HepG2 (cell line): ENCODE measurements around the gene TSNAXIP1. TPM values are rescaled to one million over a fixed set of nuclear protein-coding genes. Genes with fewer than 3 reads are reported as not detected.
A peak's percentile ranks its signal among the peaks of the same experiment; 100 is the strongest.

ENCODE experiments used
- ATRX ChIP-seq: sonication (generic); formaldehyde crosslinking; IDR thresholded peaks from 2 replicates; pipeline ENCODE4 v1.4.0; 2020; ENCODE audit warnings: missing genetic modification reagents, borderline replicate concordance
- CCAR2 ChIP-seq: fragments of 200-400 bp; formaldehyde crosslinking; optimal IDR thresholded peaks from 2 replicates; pipeline ENCODE3; 2018; ENCODE audit warnings: low read depth, mild to moderate bottlenecking, low read length, moderate library complexity
- CENPT ChIP-seq: sonication (generic); formaldehyde crosslinking; IDR thresholded peaks from 2 replicates; pipeline ENCODE4 v1.8.0; 2022; ENCODE audit warnings: low read depth, mild to moderate bottlenecking, moderate library complexity, missing genetic modification reagents
- GMEB2 ChIP-seq: IDR thresholded peaks from 2 replicates; pipeline ENCODE4 v1.6.1; 2016; ENCODE audit warnings: missing biosample characterization, missing genetic modification reagents, low read depth
- HOXA3 ChIP-seq: sonication (generic); formaldehyde crosslinking; IDR thresholded peaks from 2 replicates; pipeline ENCODE4 v1.5.0; 2020; ENCODE audit warnings: missing genetic modification reagents
- IRF2 ChIP-seq: IDR thresholded peaks from 2 replicates; pipeline ENCODE4 v1.6.1; 2018; ENCODE audit warnings: missing genetic modification reagents, missing compliant biosample characterization
- MED1 ChIP-seq: sonication (generic); formaldehyde crosslinking; IDR thresholded peaks from 2 replicates; pipeline ENCODE4 v1.4.0; 2020; ENCODE audit warnings: missing genetic modification reagents
- NCOA2 ChIP-seq: sonication (generic); formaldehyde crosslinking; IDR thresholded peaks from 2 replicates; pipeline ENCODE4 v1.8.0; 2022; ENCODE audit warnings: inconsistent platforms
- NFKB2 ChIP-seq: sonication (generic); formaldehyde crosslinking; IDR thresholded peaks from 2 replicates; pipeline ENCODE4 v1.4.0; 2020; ENCODE audit warnings: missing genetic modification reagents, borderline replicate concordance
- NFYC ChIP-seq: IDR thresholded peaks from 2 replicates; pipeline ENCODE4 v1.6.1; 2016; ENCODE audit warnings: missing genetic modification reagents, missing compliant biosample characterization
- NR2F2 ChIP-seq: IDR thresholded peaks from 2 replicates; pipeline ENCODE4 v1.6.1; 2012; ENCODE audit warnings: low read depth, inconsistent platforms, borderline replicate concordance
- PCBP1 ChIP-seq: fragments of 200-400 bp; formaldehyde crosslinking; IDR thresholded peaks from 2 replicates; pipeline ENCODE4 v1.6.1; 2017; ENCODE audit warnings: mild to moderate bottlenecking, low read depth, low read length, borderline replicate concordance
- RXRA ChIP-seq: sonication (generic); formaldehyde crosslinking; IDR thresholded peaks from 2 replicates; pipeline ENCODE4 v1.5.1; 2020; ENCODE audit warnings: missing genetic modification reagents
- SAP130 ChIP-seq: IDR thresholded peaks from 2 replicates; pipeline ENCODE4 v1.6.1; 2016; ENCODE audit warnings: low read depth
- TP53 ChIP-seq: sonication (generic); formaldehyde crosslinking; conservative IDR thresholded peaks from 2 replicates; pipeline ENCODE4 v1.4.0; 2020; ENCODE audit warnings: missing genetic modification reagents
- ZFP91 ChIP-seq: sonication (generic); formaldehyde crosslinking; IDR thresholded peaks from 2 replicates; pipeline ENCODE4 v1.9.0; 2022; ENCODE audit warnings: missing genetic modification reagents, mild to moderate bottlenecking, borderline replicate concordance
- ZNF292 ChIP-seq: sonication (generic); formaldehyde crosslinking; IDR thresholded peaks from 2 replicates; pipeline ENCODE4 v1.8.1; 2022; ENCODE audit warnings: mild to moderate bottlenecking, low read depth, missing genetic modification reagents, borderline replicate concordance
- ZNF607 ChIP-seq: sonication (generic); formaldehyde crosslinking; IDR thresholded peaks from 2 replicates; pipeline ENCODE4 v1.5.1; 2020; ENCODE audit warnings: missing genetic modification reagents, mild to moderate bottlenecking, borderline replicate concordance
- polyA plus RNA-seq, 8 experiments: library from polyadenylated mRNA; depleted of rRNA in 3 of 8; stranded (reverse) in 7 of 8; unstranded in 1 of 8; fragments of >200 nt; fragmentation: Illumina TruSeq in 4 of 8; extraction: Trizol in 4 of 8; gene quantifications; 2 replicates each; pipeline versions ENCODE4 v1.2.1 to v1.2.3, GENCODE V29; 2011 to 2016; ENCODE audit warnings: low read depth in 4 of 8, missing spikeins in 1 of 8, mixed read lengths in 1 of 8; ENCODE audit not compliant: insufficient read depth in 1 of 8
- total RNA-seq, 5 experiments: library from RNA; depleted of rRNA; stranded (reverse); fragments of >200 nt; fragmentation: Illumina TruSeq; extraction: Trizol; gene quantifications; 2 replicates each; pipeline ENCODE4 v1.2.3, GENCODE V29; 2016; ENCODE audit warnings: low read depth in 1 of 5
- TF ChIP-seq, protein P1 (sequence below): sonication (generic); formaldehyde crosslinking; IDR thresholded peaks from 2 replicates; pipeline ENCODE4 v1.4.0; 2020; ENCODE audit warnings: missing genetic modification reagents, borderline replicate concordance
- TF ChIP-seq, protein P2 (sequence below): conservative IDR thresholded peaks from 2 replicates; pipeline ENCODE4 v1.6.1; 2018; ENCODE audit warnings: missing genetic modification reagents
- TF ChIP-seq, protein P3 (sequence below): sonication (generic); formaldehyde crosslinking; IDR thresholded peaks from 2 replicates; pipeline ENCODE4 v1.8.0; 2023; ENCODE audit warnings: mild to moderate bottlenecking, missing genetic modification reagents

The TSNAXIP1 gene
- total and polyA plus RNA-seq, 2 of the 13 experiments (the other 11 are each of a cell fraction or from before 2014, with no cell fraction given) = 0.37 to 0.86 TPM

- TF ChIP-seq, protein P1, sequence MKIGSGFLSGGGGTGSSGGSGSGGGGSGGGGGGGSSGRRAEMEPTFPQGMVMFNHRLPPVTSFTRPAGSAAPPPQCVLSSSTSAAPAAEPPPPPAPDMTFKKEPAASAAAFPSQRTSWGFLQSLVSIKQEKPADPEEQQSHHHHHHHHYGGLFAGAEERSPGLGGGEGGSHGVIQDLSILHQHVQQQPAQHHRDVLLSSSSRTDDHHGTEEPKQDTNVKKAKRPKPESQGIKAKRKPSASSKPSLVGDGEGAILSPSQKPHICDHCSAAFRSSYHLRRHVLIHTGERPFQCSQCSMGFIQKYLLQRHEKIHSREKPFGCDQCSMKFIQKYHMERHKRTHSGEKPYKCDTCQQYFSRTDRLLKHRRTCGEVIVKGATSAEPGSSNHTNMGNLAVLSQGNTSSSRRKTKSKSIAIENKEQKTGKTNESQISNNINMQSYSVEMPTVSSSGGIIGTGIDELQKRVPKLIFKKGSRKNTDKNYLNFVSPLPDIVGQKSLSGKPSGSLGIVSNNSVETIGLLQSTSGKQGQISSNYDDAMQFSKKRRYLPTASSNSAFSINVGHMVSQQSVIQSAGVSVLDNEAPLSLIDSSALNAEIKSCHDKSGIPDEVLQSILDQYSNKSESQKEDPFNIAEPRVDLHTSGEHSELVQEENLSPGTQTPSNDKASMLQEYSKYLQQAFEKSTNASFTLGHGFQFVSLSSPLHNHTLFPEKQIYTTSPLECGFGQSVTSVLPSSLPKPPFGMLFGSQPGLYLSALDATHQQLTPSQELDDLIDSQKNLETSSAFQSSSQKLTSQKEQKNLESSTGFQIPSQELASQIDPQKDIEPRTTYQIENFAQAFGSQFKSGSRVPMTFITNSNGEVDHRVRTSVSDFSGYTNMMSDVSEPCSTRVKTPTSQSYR (CRISPR knock-in tag) = peak; percentile 94
- TF ChIP-seq ATRX (CRISPR knock-in tag) = no peak
- TF ChIP-seq PCBP1 = peak; percentile 99
- TF ChIP-seq ZFP91 (CRISPR knock-in tag) = peak; percentile 93
- peak; percentile 84 for TF ChIP-seq GMEB2
- peak; percentile 94 for TF ChIP-seq CCAR2
- peak; percentile 38; the same call in 1 of the 2 replicates for TF ChIP-seq NFKB2 (CRISPR knock-in tag)
- TF ChIP-seq RXRA (CRISPR knock-in tag) = peak; percentile 95
- TF ChIP-seq HOXA3 (CRISPR knock-in tag) = peak; percentile 92
- no peak; the same call in 1 of the 2 replicates for TF ChIP-seq NR2F2
- peak; percentile 51; the same call in 1 of the 2 replicates for TF ChIP-seq NCOA2 (CRISPR knock-in tag)
- TF ChIP-seq MED1 (CRISPR knock-in tag) = peak; percentile 86
- peak; percentile 87 for TF ChIP-seq ZNF607 (CRISPR knock-in tag)
- TF ChIP-seq, protein P2, sequence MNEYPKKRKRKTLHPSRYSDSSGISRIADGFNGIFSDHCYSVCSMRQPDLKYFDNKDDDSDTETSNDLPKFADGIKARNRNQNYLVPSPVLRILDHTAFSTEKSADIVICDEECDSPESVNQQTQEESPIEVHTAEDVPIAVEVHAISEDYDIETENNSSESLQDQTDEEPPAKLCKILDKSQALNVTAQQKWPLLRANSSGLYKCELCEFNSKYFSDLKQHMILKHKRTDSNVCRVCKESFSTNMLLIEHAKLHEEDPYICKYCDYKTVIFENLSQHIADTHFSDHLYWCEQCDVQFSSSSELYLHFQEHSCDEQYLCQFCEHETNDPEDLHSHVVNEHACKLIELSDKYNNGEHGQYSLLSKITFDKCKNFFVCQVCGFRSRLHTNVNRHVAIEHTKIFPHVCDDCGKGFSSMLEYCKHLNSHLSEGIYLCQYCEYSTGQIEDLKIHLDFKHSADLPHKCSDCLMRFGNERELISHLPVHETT = peak; percentile 89; the same call in 1 of the 2 replicates
- 0 out of 2 replicates have a peak, but pooled peaks have one; percentile 32 for TF ChIP-seq TP53
- TF ChIP-seq IRF2 = peak; percentile 84
- TF ChIP-seq CENPT (CRISPR knock-in tag) = 0 out of 2 replicates have a peak, but pooled peaks have one; percentile 38
- TF ChIP-seq NFYC (CRISPR knock-in tag) = peak; percentile 50; the same call in 1 of the 2 replicates
- TF ChIP-seq ZNF292 = peak; percentile 71
- TF ChIP-seq SAP130 = peak; percentile 92
- TF ChIP-seq, protein P3, sequence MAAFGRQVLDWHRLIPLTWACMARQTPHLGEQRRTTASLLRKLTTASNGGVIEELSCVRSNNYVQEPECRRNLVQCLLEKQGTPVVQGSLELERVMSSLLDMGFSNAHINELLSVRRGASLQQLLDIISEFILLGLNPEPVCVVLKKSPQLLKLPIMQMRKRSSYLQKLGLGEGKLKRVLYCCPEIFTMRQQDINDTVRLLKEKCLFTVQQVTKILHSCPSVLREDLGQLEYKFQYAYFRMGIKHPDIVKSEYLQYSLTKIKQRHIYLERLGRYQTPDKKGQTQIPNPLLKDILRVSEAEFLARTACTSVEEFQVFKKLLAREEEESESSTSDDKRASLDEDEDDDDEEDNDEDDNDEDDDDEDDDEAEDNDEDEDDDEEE (CRISPR knock-in tag) = peak; percentile 82; the same call in 1 of the 2 replicates
These were observed 39.8 kb downstream of the TSNAXIP1 start, which contains the start of gene NUTF2 (continued) for GRCh38 chr16:67846320-67847063.
